ENCODE measurements around the gene SPRN. TPM values are rescaled to one million over a fixed set of nuclear protein-coding genes. Genes with fewer than 3 reads are reported as not detected.

The SPRN gene
- total RNA-seq, 1 donor from 2014 or later, result 4.0 TPM

DNA sequence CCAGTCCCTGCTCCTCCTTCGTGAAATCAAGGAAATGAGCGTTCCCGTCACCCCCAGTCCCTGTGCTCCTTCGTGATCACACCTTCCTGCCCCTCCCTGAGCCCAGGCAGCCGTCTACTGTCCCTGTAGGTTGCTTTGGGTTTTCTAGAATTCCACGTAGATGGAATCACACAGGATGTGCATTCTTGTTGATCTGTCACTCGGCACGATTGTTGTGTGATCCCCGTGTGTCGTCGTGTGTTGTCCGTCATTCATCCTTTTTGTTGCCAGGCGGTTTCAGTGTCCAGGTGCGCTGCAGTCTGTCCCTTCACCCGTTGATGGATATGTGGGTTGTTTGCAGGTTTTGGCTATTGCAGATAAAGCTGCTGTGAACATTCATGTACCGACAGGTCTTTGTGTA lies 21.1 kb downstream of the SPRN start:
- no peak overlapping the region for H3K4me3 Mint-ChIP-seq (ENCODE audit: unreplicated experiment)
- no peaks in the 10 kb centered on the region for H3K27me3 ChIP-seq (ENCODE audit: insufficient read depth, low read length)
- H3K36me3 ChIP-seq (ENCODE audit: insufficient read depth, low read length), result peaks cover 24% of the 10 kb centered on the region
- H3K9me3 ChIP-seq (ENCODE audit: insufficient read depth, low read depth, low read length), result no peaks in the 10 kb centered on the region
- peak overlapping the region; percentile 16 for H3K27ac Mint-ChIP-seq (ENCODE audit: unreplicated experiment)
- peaks cover 53% of the 10 kb centered on the region for H3K79me2 ChIP-seq (ENCODE audit: insufficient read depth, low read length)
- H3K27ac ChIP-seq (ENCODE audit: low read depth, low read length), result no peak overlapping the region
- H3K9me3 Mint-ChIP-seq (ENCODE audit: unreplicated experiment), result no peaks in the 10 kb centered on the region
- H3K36me3 Mint-ChIP-seq (ENCODE audit: low read depth, unreplicated experiment), result peaks cover 35% of the 10 kb centered on the region
- peaks cover 10% of the 10 kb centered on the region for H3K4me1 ChIP-seq (ENCODE audit: insufficient read depth, low read length)
- TF ChIP-seq, protein P1, sequence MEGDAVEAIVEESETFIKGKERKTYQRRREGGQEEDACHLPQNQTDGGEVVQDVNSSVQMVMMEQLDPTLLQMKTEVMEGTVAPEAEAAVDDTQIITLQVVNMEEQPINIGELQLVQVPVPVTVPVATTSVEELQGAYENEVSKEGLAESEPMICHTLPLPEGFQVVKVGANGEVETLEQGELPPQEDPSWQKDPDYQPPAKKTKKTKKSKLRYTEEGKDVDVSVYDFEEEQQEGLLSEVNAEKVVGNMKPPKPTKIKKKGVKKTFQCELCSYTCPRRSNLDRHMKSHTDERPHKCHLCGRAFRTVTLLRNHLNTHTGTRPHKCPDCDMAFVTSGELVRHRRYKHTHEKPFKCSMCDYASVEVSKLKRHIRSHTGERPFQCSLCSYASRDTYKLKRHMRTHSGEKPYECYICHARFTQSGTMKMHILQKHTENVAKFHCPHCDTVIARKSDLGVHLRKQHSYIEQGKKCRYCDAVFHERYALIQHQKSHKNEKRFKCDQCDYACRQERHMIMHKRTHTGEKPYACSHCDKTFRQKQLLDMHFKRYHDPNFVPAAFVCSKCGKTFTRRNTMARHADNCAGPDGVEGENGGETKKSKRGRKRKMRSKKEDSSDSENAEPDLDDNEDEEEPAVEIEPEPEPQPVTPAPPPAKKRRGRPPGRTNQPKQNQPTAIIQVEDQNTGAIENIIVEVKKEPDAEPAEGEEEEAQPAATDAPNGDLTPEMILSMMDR (IDR thresholded peaks at IDR 0.05; ENCODE audit: insufficient read depth, low read depth, low read length), result no peak
- TF ChIP-seq EZH2 (IDR thresholded peaks at IDR 0.05; ENCODE audit: insufficient read depth, low read length), result no peak
- no peaks in the 10 kb centered on the region for H3K27me3 Mint-ChIP-seq (ENCODE audit: low read depth, unreplicated experiment)
- H4K20me1 ChIP-seq (ENCODE audit: insufficient read depth, low read length), result peaks cover 30% of the 10 kb centered on the region
- no peak for FAIRE-seq
- H3K9ac ChIP-seq (ENCODE audit: low read length), result no peak overlapping the region
- H3K4me3 ChIP-seq (ENCODE audit: insufficient read depth, low read depth, low read length), result no peak overlapping the region
- DNase-seq (ENCODE audit: low read depth), result no peak
- H3K4me2 ChIP-seq (ENCODE audit: low read length), result no peak overlapping the region
- peaks cover 34% of the 10 kb centered on the region for H3K4me1 Mint-ChIP-seq (ENCODE audit: low read depth, unreplicated experiment)
- H2AFZ ChIP-seq (ENCODE audit: low read depth, low read length), result no peak overlapping the region

DNA sequence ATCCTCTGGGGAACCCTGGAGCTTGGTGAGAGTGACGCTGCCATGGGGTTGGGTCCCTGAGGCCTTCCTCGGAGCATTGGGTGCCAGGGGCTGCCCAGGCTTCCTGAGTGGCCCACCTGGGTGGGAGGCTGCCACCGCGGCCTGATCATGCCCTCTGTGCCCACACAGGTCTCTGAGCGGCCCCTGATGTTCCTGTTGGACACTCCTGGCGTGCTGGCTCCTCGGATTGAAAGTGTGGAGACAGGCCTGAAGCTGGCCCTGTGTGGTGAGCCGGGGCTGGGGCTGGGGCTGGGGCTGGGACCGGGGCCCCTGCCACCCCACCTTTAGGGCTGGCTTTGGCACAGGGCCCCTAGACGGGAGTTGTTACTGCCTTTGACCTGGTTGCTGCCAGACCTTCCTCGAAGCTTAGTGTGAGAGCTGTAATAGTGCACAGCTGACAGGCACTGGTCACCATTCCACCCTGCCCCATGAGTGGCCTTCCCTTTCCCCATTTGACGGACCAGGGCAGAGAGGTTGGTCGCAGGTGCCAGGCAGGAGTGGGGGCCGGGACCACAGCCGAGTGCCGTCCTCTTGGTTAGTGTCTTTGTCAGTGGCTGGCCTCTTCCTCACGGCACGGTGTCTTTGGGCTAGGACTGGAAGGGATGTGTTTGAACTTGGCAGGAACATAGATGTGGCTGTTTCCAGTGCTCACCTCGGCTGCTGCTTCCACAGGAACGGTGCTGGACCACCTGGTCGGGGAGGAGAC lies 22.3 kb downstream of the SPRN start:
- Mint-ChIP-seq H3K36me3 (ENCODE audit: low read depth, unreplicated experiment) (peaks cover 31% of the 10 kb centered on the region), H3K27me3 (ENCODE audit: low read depth, unreplicated experiment) (no peaks in the 10 kb centered on the region), H3K9me3 (ENCODE audit: unreplicated experiment) (no peaks in the 10 kb centered on the region), H3K4me1 (ENCODE audit: low read depth, unreplicated experiment) (peaks cover 38% of the 10 kb centered on the region), H3K4me3 (ENCODE audit: unreplicated experiment) (peak overlapping the region; percentile 35), H3K27ac (ENCODE audit: unreplicated experiment) (no peak overlapping the region)
- TF ChIP-seq, protein P1 (IDR thresholded peaks at IDR 0.05; ENCODE audit: insufficient read depth, low read depth, low read length), result no peak
- TF ChIP-seq EZH2 (IDR thresholded peaks at IDR 0.05; ENCODE audit: insufficient read depth, low read length), result no peak
- Histone ChIP-seq H4K20me1 (ENCODE audit: insufficient read depth, low read length) (peaks cover 25% of the 10 kb centered on the region), H3K9me3 (ENCODE audit: insufficient read depth, low read depth, low read length) (no peaks in the 10 kb centered on the region), H2AFZ (ENCODE audit: low read depth, low read length) (no peak overlapping the region), H3K36me3 (ENCODE audit: insufficient read depth, low read length) (peaks cover 24% of the 10 kb centered on the region), H3K27me3 (ENCODE audit: insufficient read depth, low read length) (no peaks in the 10 kb centered on the region), H3K4me3 (ENCODE audit: insufficient read depth, low read depth, low read length) (no peak overlapping the region), H3K4me2 (ENCODE audit: low read length) (no peak overlapping the region), H3K4me1 (ENCODE audit: insufficient read depth, low read length) (peaks cover 10% of the 10 kb centered on the region), H3K27ac (ENCODE audit: low read depth, low read length) (no peak overlapping the region), H3K9ac (ENCODE audit: low read length) (no peak overlapping the region), H3K79me2 (ENCODE audit: insufficient read depth, low read length) (peaks cover 50% of the 10 kb centered on the region)
- no peak for DNase-seq (ENCODE audit: low read depth)
- FAIRE-seq, result no peak

DNA sequence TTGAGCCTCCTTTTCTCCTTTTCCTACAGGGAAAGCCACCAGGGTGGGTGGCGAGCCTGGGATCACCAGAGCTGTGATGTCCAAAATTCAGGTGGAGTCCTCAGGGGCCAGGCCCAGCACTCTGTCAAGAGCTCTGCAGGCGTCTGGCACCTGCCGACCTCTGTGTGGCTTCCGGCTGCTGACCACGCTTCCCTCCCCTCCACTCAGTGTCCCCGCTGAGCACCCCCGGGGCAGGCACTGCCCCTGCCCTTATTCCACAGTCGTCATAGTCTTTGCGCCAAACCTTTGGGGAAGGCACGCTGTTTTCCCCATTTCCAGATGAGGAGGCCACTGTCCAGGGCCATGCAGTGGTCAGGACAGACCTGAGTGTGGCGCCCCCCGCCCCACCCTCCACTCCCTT lies 22.9 kb downstream of the SPRN start:
- Histone ChIP-seq H3K9me3 (ENCODE audit: insufficient read depth, low read depth, low read length) (no peaks in the 10 kb centered on the region), H2AFZ (ENCODE audit: low read depth, low read length) (no peak overlapping the region), H3K4me3 (ENCODE audit: insufficient read depth, low read depth, low read length) (no peak overlapping the region), H3K36me3 (ENCODE audit: insufficient read depth, low read length) (peaks cover 20% of the 10 kb centered on the region), H3K9ac (ENCODE audit: low read length) (no peak overlapping the region), H3K4me1 (ENCODE audit: insufficient read depth, low read length) (peaks cover 10% of the 10 kb centered on the region), H4K20me1 (ENCODE audit: insufficient read depth, low read length) (peaks cover 20% of the 10 kb centered on the region), H3K27me3 (ENCODE audit: insufficient read depth, low read length) (no peaks in the 10 kb centered on the region), H3K4me2 (ENCODE audit: low read length) (no peak overlapping the region), H3K27ac (ENCODE audit: low read depth, low read length) (no peak overlapping the region), H3K79me2 (ENCODE audit: insufficient read depth, low read length) (peaks cover 49% of the 10 kb centered on the region)
- H3K9me3 Mint-ChIP-seq (ENCODE audit: unreplicated experiment), result no peaks in the 10 kb centered on the region
- peaks cover 26% of the 10 kb centered on the region for H3K36me3 Mint-ChIP-seq (ENCODE audit: low read depth, unreplicated experiment)
- H3K27ac Mint-ChIP-seq (ENCODE audit: unreplicated experiment), result peak overlapping the region; percentile 0
- TF ChIP-seq EZH2 (IDR thresholded peaks at IDR 0.05; ENCODE audit: insufficient read depth, low read length), result no peak
- TF ChIP-seq, protein P1 (IDR thresholded peaks at IDR 0.05; ENCODE audit: insufficient read depth, low read depth, low read length), result no peak
- no peaks in the 10 kb centered on the region for H3K27me3 Mint-ChIP-seq (ENCODE audit: low read depth, unreplicated experiment)
- peaks cover 44% of the 10 kb centered on the region for H3K4me1 Mint-ChIP-seq (ENCODE audit: low read depth, unreplicated experiment)
- DNase-seq (ENCODE audit: low read depth), result no peak
- FAIRE-seq, result no peak
- H3K4me3 Mint-ChIP-seq (ENCODE audit: unreplicated experiment), result no peak overlapping the region

All from astrocyte (in vitro differentiated cells and primary cell).